B cell (primary cell): ENCODE data around the gene IKZF2.

Experiments used
- CTCF ChIP-seq: fragments of 200-600 bp; IDR thresholded peaks from one replicate; pipeline ENCODE4 v1.8.0; 2022; ENCODE audit warnings: antibody characterized with exemption, mild to moderate bottlenecking
- EZH2 ChIP-seq: IDR thresholded peaks from 2 replicates; pipeline ENCODE4 v1.6.1; 2012; ENCODE audit warnings: borderline replicate concordance, low read depth, mild to moderate bottlenecking, moderate library complexity, low read length; ENCODE audit not compliant: insufficient read depth, poor library complexity, severe bottlenecking

GRCh38 chr2:213101692-213102460 is 49.5 kb downstream of the IKZF2 start:
- TF ChIP-seq CTCF = no peak
- TF ChIP-seq EZH2 = no peak
